Astrocyte (in vitro differentiated cells and primary cell): ENCODE measurements around the gene NGB. TPM values are rescaled to one million over a fixed set of nuclear protein-coding genes. Genes with fewer than 3 reads are reported as not detected.

Source experiments
- DNase-seq: peaks from one replicate; pipeline ENCODE4 v3.0.0-alpha.2; 2010; ENCODE audit warnings: low read depth
- FAIRE-seq: peaks from 2 replicates; lab custom pipeline; 2011; peaks lifted over from hg19 to GRCh38; lab: Jason Lieb, UNC
- H2AFZ ChIP-seq: 2 replicates; pipeline ENCODE4 v1.6.0; 2012; ENCODE audit warnings: low read depth, low read length, inconsistent platforms
- H3K27ac ChIP-seq: 2 replicates; pipeline ENCODE4 v1.5.1; 2011; ENCODE audit warnings: low read depth, low read length, inconsistent platforms
- H3K27me3 ChIP-seq: 2 replicates; pipeline ENCODE4 v1.6.0; 2011; ENCODE audit warnings: low read length, inconsistent platforms; ENCODE audit not compliant: insufficient read depth
- H3K36me3 ChIP-seq: 2 replicates; pipeline ENCODE4 v1.5.1; 2011; ENCODE audit warnings: low read length, inconsistent platforms; ENCODE audit not compliant: insufficient read depth
- H3K4me1 ChIP-seq: 2 replicates; pipeline ENCODE4 v1.5.1; 2011; ENCODE audit warnings: low read length, inconsistent platforms; ENCODE audit not compliant: insufficient read depth
- H3K4me2 ChIP-seq: 2 replicates; pipeline ENCODE4 v1.6.0; 2012; ENCODE audit warnings: low read length, inconsistent platforms
- H3K4me3 ChIP-seq: 2 replicates; pipeline ENCODE4 v1.5.1; 2011; ENCODE audit warnings: low read depth, mild to moderate bottlenecking, low read length, inconsistent platforms; ENCODE audit not compliant: insufficient read depth
- H3K79me2 ChIP-seq: 2 replicates; pipeline ENCODE4 v1.6.0; 2012; ENCODE audit warnings: mild to moderate bottlenecking, low read length, inconsistent platforms; ENCODE audit not compliant: insufficient read depth
- H3K9ac ChIP-seq: 2 replicates; pipeline ENCODE4 v1.6.0; 2012; ENCODE audit warnings: mild to moderate bottlenecking, low read length, inconsistent platforms
- H3K9me3 ChIP-seq: 2 replicates; pipeline ENCODE4 v1.5.1; 2012; ENCODE audit warnings: low read depth, mild to moderate bottlenecking, low read length, inconsistent platforms; ENCODE audit not compliant: insufficient read depth
- H4K20me1 ChIP-seq: 2 replicates; pipeline ENCODE4 v1.6.0; 2012; ENCODE audit warnings: low read length, inconsistent platforms; ENCODE audit not compliant: insufficient read depth
- H3K27ac Mint-ChIP-seq: one replicate; pipeline ENCODE4 v1.8.0; 2021; ENCODE audit warnings: mild to moderate bottlenecking, mixed read lengths; ENCODE audit not compliant: unreplicated experiment
- H3K27me3 Mint-ChIP-seq: one replicate; pipeline ENCODE4 v1.8.0; 2021; ENCODE audit warnings: low read depth, mixed read lengths; ENCODE audit not compliant: unreplicated experiment
- H3K36me3 Mint-ChIP-seq: one replicate; pipeline ENCODE4 v1.8.0; 2021; ENCODE audit warnings: low read depth, mixed read lengths; ENCODE audit not compliant: unreplicated experiment
- H3K4me1 Mint-ChIP-seq: one replicate; pipeline ENCODE4 v1.8.0; 2021; ENCODE audit warnings: low read depth, mixed read lengths; ENCODE audit not compliant: unreplicated experiment
- H3K4me3 Mint-ChIP-seq: one replicate; pipeline ENCODE4 v1.8.0; 2021; ENCODE audit warnings: mild to moderate bottlenecking, moderate library complexity, mixed read lengths; ENCODE audit not compliant: unreplicated experiment
- H3K9me3 Mint-ChIP-seq: one replicate; pipeline ENCODE4 v1.8.0; 2021; ENCODE audit warnings: mild to moderate bottlenecking, mixed read lengths; ENCODE audit not compliant: unreplicated experiment
- EZH2 ChIP-seq: IDR thresholded peaks from 2 replicates; pipeline ENCODE4 v1.6.1; 2012; ENCODE audit warnings: mild to moderate bottlenecking, low read length, inconsistent platforms; ENCODE audit not compliant: insufficient read depth
- total RNA-seq: library from RNA; stranded (reverse); gene quantifications from 2 replicates; pipeline ENCODE4 v1.2.1, GENCODE V29; 2021
- TF ChIP-seq, protein P1 (sequence below): IDR thresholded peaks from 2 replicates; pipeline ENCODE4 v1.5.1; 2011; ENCODE audit warnings: low read depth, mild to moderate bottlenecking, inconsistent platforms, low read length, moderate library complexity; ENCODE audit not compliant: insufficient read depth

NGB gene
- total RNA-seq, 1 donor from 2014 or later = not detected

DNA sequence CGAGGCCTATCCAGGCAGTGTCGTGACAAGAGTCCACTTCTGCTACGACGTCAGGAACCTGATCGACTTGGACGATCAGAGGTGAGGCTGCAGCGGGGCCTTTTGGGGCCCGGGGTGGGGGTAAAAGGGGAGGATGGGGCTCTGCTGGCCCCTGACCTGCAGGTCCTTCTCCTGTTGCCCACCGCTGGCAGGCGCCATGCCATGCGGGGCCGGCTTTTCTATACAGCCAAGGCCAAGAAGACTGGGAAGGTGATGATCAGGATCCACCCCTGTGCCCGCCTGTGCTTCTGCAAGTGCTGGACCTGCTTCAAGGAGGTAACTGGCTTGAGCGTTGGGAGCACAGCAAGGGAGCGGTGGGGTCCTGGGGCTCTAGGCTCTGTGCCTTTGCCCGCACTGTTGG, 31.6 kb downstream of the NGB start:
- Histone ChIP-seq H3K27me3 (peaks cover 2% of the 10 kb centered on the region), H2AFZ (no peak overlapping the region), H3K4me3 (no peak overlapping the region), H3K79me2 (no peaks in the 10 kb centered on the region), H3K9ac (no peak overlapping the region), H3K27ac (no peak overlapping the region), H3K36me3 (no peaks in the 10 kb centered on the region), H3K4me2 (no peak overlapping the region), H4K20me1 (no peaks in the 10 kb centered on the region), H3K4me1 (no peaks in the 10 kb centered on the region), H3K9me3 (no peaks in the 10 kb centered on the region)
- no peak for TF ChIP-seq EZH2
- TF ChIP-seq, protein P1, sequence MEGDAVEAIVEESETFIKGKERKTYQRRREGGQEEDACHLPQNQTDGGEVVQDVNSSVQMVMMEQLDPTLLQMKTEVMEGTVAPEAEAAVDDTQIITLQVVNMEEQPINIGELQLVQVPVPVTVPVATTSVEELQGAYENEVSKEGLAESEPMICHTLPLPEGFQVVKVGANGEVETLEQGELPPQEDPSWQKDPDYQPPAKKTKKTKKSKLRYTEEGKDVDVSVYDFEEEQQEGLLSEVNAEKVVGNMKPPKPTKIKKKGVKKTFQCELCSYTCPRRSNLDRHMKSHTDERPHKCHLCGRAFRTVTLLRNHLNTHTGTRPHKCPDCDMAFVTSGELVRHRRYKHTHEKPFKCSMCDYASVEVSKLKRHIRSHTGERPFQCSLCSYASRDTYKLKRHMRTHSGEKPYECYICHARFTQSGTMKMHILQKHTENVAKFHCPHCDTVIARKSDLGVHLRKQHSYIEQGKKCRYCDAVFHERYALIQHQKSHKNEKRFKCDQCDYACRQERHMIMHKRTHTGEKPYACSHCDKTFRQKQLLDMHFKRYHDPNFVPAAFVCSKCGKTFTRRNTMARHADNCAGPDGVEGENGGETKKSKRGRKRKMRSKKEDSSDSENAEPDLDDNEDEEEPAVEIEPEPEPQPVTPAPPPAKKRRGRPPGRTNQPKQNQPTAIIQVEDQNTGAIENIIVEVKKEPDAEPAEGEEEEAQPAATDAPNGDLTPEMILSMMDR = no peak
- Mint-ChIP-seq H3K4me3 (no peak overlapping the region), H3K27me3 (peaks cover 25% of the 10 kb centered on the region), H3K36me3 (peaks cover 7% of the 10 kb centered on the region), H3K9me3 (peaks cover 3% of the 10 kb centered on the region), H3K4me1 (no peaks in the 10 kb centered on the region), H3K27ac (no peak overlapping the region)
- DNase-seq (no peak), FAIRE-seq (no peak)

DNA sequence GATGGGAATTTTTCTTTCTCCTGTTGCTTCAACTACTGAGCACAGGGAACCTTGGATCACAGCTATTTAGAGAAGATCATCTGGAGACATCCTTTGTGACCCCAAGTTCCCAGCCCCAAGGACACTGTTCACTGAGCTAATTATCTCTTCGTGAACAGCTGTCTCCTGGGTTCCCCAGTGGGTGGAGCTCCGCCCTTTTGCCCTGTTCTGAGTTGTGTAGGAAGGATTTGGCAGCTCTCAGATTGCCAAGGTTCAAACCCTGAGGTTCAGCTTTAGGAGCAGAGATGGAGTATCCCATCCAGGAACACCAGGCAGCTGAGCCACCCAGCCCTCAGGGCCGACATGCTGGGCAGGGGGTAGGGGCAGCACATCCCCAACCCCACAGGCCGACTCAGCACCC, 32.0 kb downstream of the NGB start:
- Histone ChIP-seq H3K79me2 (no peaks in the 10 kb centered on the region), H3K4me1 (no peaks in the 10 kb centered on the region), H3K9me3 (no peaks in the 10 kb centered on the region), H3K36me3 (no peaks in the 10 kb centered on the region), H3K27me3 (peaks cover 2% of the 10 kb centered on the region), H3K4me2 (no peak overlapping the region), H3K27ac (no peak overlapping the region), H3K4me3 (no peak overlapping the region), H3K9ac (no peak overlapping the region), H4K20me1 (no peaks in the 10 kb centered on the region), H2AFZ (no peak overlapping the region)
- no peak for TF ChIP-seq EZH2
- H3K4me3 Mint-ChIP-seq = no peak overlapping the region
- peak overlapping the region; percentile 34 for H3K27ac Mint-ChIP-seq
- H3K9me3 Mint-ChIP-seq = peaks cover 3% of the 10 kb centered on the region
- DNase-seq = no peak
- H3K27me3 Mint-ChIP-seq = peaks cover 28% of the 10 kb centered on the region
- no peaks in the 10 kb centered on the region for H3K4me1 Mint-ChIP-seq
- no peak for FAIRE-seq
- peaks cover 7% of the 10 kb centered on the region for H3K36me3 Mint-ChIP-seq

DNA sequence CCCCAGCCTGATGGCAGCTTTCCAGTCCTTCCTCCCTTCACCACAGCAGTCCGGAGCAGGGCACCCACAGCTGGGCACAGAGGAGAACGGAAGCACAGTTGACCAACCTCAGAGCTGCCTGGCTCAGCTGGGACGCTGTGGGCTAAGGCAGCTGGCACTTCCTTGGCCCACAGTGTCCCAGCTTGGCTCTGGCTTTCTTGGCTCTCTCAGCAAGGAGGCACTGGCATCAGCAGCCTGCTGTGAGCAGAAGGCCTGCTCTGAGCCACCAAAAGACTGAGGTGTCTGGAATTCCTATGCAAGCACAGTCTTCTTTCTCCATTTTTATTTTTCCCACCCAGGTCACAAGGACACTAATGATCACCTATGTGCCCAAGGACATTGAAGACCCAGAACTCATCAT, 32.6 kb downstream of the NGB start:
- Mint-ChIP-seq H3K27ac (no peak overlapping the region), H3K4me1 (no peaks in the 10 kb centered on the region), H3K9me3 (peaks cover 3% of the 10 kb centered on the region), H3K4me3 (no peak overlapping the region), H3K27me3 (peaks cover 33% of the 10 kb centered on the region), H3K36me3 (peaks cover 11% of the 10 kb centered on the region)
- no peak overlapping the region for H3K9ac ChIP-seq
- no peaks in the 10 kb centered on the region for H3K4me1 ChIP-seq
- no peak for TF ChIP-seq EZH2
- TF ChIP-seq, protein P1 = no peak
- H3K4me2 ChIP-seq = no peak overlapping the region
- no peak for FAIRE-seq
- H2AFZ ChIP-seq = no peak overlapping the region
- H3K36me3 ChIP-seq = no peaks in the 10 kb centered on the region
- no peaks in the 10 kb centered on the region for H4K20me1 ChIP-seq
- H3K27me3 ChIP-seq = peaks cover 2% of the 10 kb centered on the region
- H3K9me3 ChIP-seq = no peaks in the 10 kb centered on the region
- no peak overlapping the region for H3K27ac ChIP-seq
- H3K79me2 ChIP-seq = no peaks in the 10 kb centered on the region
- no peak for DNase-seq
- H3K4me3 ChIP-seq = no peak overlapping the region
